T-cell (primary cell): ENCODE results near the gene FBXL4. TPM values are rescaled to one million over a fixed set of nuclear protein-coding genes. Genes with fewer than 3 reads are reported as not detected.
A peak's percentile ranks its signal among the peaks of the same experiment; 100 is the strongest.

ENCODE experiments used
- ATAC-seq, 4 experiments: fragments of 200-7000 bp in 3 of 4; fragments of 150-1000 bp in 1 of 4; cut with Tn5 transposase; replicated peaks in 1 of 4; 1 replicate in 3 of 4; 2 replicates in 1 of 4; pipeline ENCODE4 v1.10.0; 2021; ENCODE audit warnings: moderate library complexity in 3 of 4, mild to moderate bottlenecking in 2 of 4, moderate number of reproducible peaks in 1 of 4
- CTCF ChIA-PET, 2 donors: fragments of 300-600 bp; sonication (Branson Sonifier 250); formaldehyde crosslinking; loops; one replicate each; lab custom pipeline; 2022; ENCODE audit warnings: antibody characterized with exemption in 2 of 2; lab: Charles Lee
- POLR2A ChIA-PET, 2 donors: fragments of 300-600 bp; sonication (Branson Sonifier 250); formaldehyde crosslinking; loops; one replicate each; lab custom pipeline; 2022; ENCODE audit warnings: antibody characterized with exemption in 2 of 2; lab: Charles Lee
- DNase-seq, 35 experiments: peaks; one replicate each; pipeline versions ENCODE4 v3.0.0 to v3.0.0-alpha.2; 2013 to 2023
- H3K27ac ChIP-seq: one replicate; pipeline ENCODE4 v1.5.1; 2013; ENCODE audit warnings: low read length
- H3K27me3 ChIP-seq, 2 experiments: replicated peaks in 1 of 2; 1 replicate in 1 of 2; 2 replicates in 1 of 2; pipeline versions ENCODE4 v1.6.1 to v1.7.0; 2013; ENCODE audit warnings: low read length in 1 of 2, mixed read lengths in 1 of 2; ENCODE audit not compliant: control insufficient read depth in 2 of 2, insufficient read depth in 2 of 2; ENCODE audit errors: extremely low read depth in 1 of 2
- H3K36me3 ChIP-seq, 2 donors: 1 replicate in 1 of 2; 2 replicates in 1 of 2; pipeline versions ENCODE4 v1.6.1 to v1.7.0; 2013; ENCODE audit warnings: low read length in 1 of 2; ENCODE audit not compliant: control insufficient read depth in 2 of 2, insufficient read depth in 1 of 2; ENCODE audit errors: extremely low read depth in 1 of 2
- H3K4me1 ChIP-seq, 2 experiments: 1 replicate in 1 of 2; 2 replicates in 1 of 2; pipeline versions ENCODE4 v1.6.1 to v1.7.0; 2013; ENCODE audit warnings: low read length in 2 of 2, mixed read lengths in 1 of 2; ENCODE audit not compliant: insufficient read depth in 2 of 2, control insufficient read depth in 1 of 2; ENCODE audit errors: extremely low read depth in 1 of 2
- H3K4me3 ChIP-seq, 2 donors: 1 replicate in 1 of 2; 2 replicates in 1 of 2; pipeline versions ENCODE4 v1.5.1 to v1.7.0; 2013; ENCODE audit warnings: mild to moderate bottlenecking in 2 of 2, low read length in 1 of 2, moderate library complexity in 1 of 2; ENCODE audit not compliant: control insufficient read depth in 1 of 2; ENCODE audit errors: extremely low read depth in 1 of 2
- H3K9me3 ChIP-seq: 2 replicates; pipeline ENCODE4 v1.7.0; 2013
- H3K27ac Mint-ChIP-seq, 2 donors: one replicate each; pipeline ENCODE4 v1.8.0; 2020 to 2021; ENCODE audit warnings: mild to moderate bottlenecking in 2 of 2, mixed read lengths in 2 of 2
- H3K27me3 Mint-ChIP-seq, 2 donors: one replicate each; pipeline ENCODE4 v1.8.0; 2021 to 2022; ENCODE audit warnings: mixed read lengths in 2 of 2
- H3K36me3 Mint-ChIP-seq: one replicate; pipeline ENCODE4 v1.8.0; 2021; ENCODE audit warnings: mixed read lengths
- H3K4me1 Mint-ChIP-seq, 3 donors: one replicate each; pipeline ENCODE4 v1.8.0; 2020 to 2022; ENCODE audit warnings: mixed read lengths in 3 of 3, mild to moderate bottlenecking in 1 of 3
- H3K4me3 Mint-ChIP-seq, 3 donors: one replicate each; pipeline ENCODE4 v1.8.0; 2020 to 2022; ENCODE audit warnings: mild to moderate bottlenecking in 3 of 3, mixed read lengths in 3 of 3, moderate library complexity in 3 of 3
- H3K9me3 Mint-ChIP-seq, 3 donors: one replicate each; pipeline ENCODE4 v1.8.0; 2020 to 2022; ENCODE audit warnings: mixed read lengths in 3 of 3
- WGBS: methylation state at CpG from one replicate; pipeline ENCODE4 v1.1.5; 2013; ENCODE audit warnings: missing lambda C conversion rate; ENCODE audit not compliant: insufficient coverage; 5-methylcytosine and 5-hydroxymethylcytosine counted together
- total RNA-seq, 35 experiments: library from RNA in 6 of 35; stranded (reverse) in 6 of 35; fragments of 120-200 nt in 1 of 35; gene quantifications; one replicate each; pipeline versions ENCODE4 v1.2.1 to v1.2.4 and lab custom pipeline; 2013 to 2026

FBXL4 gene
- total RNA-seq (10 to 100 TPM; 13.4 to 19.5 (median 15.9) TPM), total RNA-seq (lab: John Stamatoyannopoulos, UW) (15.2 to 80.2 (median 38.2) reads per million in 29 experiments)
- 21.0 TPM for total RNA-seq (2013)

DNA sequence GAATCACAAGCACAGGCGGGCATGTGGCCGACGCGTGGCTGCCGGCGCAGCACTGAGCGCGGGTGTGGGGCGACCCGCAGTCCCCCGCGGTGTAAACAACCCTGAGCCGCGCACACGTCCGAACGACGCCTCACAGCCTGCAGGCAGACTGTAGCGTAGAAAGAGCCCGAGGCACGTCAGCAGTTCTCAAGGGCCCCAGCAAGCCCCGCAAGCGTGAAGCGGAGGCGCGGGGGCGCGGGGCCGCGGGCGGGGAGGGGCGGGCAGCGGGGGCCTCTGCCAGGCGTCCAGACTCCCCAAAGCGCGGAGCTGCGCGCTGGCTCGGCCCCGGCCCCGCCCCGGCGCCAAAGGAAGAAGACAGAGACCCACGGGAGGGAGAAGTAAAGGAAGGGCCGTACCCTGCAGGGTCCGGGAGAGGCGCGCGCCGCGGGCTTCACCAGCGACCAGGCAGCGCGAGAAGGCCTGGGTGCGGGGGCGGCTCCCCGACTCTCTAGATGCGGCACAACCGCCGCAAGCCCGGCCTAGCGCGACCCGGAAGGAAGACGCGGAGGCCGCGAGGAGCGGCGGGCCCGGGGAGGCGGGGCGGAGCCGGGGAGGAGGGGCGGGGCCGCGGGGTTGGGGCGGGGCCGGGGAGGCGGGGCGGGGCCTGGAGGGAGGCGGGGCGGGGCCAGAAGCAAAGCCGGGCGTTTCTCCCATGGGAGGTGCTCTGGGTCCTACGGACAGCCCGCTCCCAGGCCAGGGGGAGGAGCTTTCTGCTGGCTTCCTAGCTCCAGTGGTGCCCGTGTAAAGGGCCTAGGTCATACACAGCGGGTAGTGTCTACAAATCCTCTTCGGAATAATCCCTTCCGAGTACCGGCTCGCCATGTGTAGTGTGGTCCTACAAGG lies at the start of gene FBXL4:
FBXL4 (minus strand) TSS at position 536 of the 882 bp plus-strand sequence. CDS start 20,958 bp downstream, outside the sequence.
- H3K27ac ChIP-seq = peak within 1 kb of the TSS; percentile 45
- no peaks in the 10 kb centered on the region for H3K36me3 ChIP-seq
- Mint-ChIP-seq H3K9me3 (peaks cover 0 to 3% (median 2%) of the 10 kb centered on the region in 3 donors), H3K27ac (peak within 1 kb of the TSS; percentile 83 to 88), H3K4me3 (peak within 1 kb of the TSS; percentile 91 to 99 (median 94)), H3K27me3 (peaks cover 0 to 3% of the 10 kb centered on the region in 2 donors), H3K36me3 (peaks cover 11% of the 10 kb centered on the region), H3K4me1 (peaks cover 38 to 40% (median 39%) of the 10 kb centered on the region in 3 donors)
- DNase-seq (peak; percentile 46 to 84 (median 70)), ATAC-seq (peak; percentile 84 to 91 (median 86))
- ChIA-PET POLR2A (no interaction called here), CTCF (no interaction called here)
- peaks cover 6 to 11% of the 10 kb centered on the region in 2 experiments for H3K4me1 ChIP-seq
- H3K9me3 ChIP-seq = no peaks in the 10 kb centered on the region
- H3K4me3 ChIP-seq = peak within 1 kb of the TSS; percentile 79 to 88
- WGBS = under 1% methylated on average over 63 of the region's 93 CpGs
- H3K27me3 ChIP-seq = no peaks in the 10 kb centered on the region

DNA sequence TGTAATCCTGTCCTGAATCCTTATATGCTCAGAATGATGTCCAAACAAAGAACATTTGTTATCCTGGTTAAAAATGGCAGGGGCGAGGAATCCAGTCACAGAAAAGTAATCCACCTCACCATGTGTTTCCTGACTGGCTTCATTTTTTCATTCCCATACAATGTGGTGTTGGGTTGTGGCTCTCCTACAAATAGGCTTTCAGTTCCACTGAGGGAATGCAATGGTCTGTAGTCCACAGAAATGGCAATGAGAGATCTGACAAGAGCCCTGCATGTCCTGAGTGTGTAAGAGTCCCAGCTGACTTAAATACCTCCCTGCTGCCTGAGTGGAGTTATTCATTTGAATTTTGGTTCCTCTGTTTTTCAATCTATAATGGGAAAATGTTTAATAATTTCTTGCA lies 47.4 kb upstream of the FBXL4 start:
- no peaks in the 10 kb centered on the region for H3K36me3 ChIP-seq
- no peak overlapping the region for H3K27ac ChIP-seq
- H3K4me3 Mint-ChIP-seq = no peak overlapping the region
- no peaks in the 10 kb centered on the region for H3K36me3 Mint-ChIP-seq
- H3K4me3 ChIP-seq = no peak overlapping the region
- no peaks in the 10 kb centered on the region for H3K27me3 ChIP-seq
- ChIA-PET POLR2A (no interaction called here), CTCF (no interaction called here)
- WGBS = no CpG with 5 or more reads among the region's 1 CpG
- DNase-seq (no peak), ATAC-seq (no peak)
- no peaks in the 10 kb centered on the region for H3K4me1 Mint-ChIP-seq
- no peak overlapping the region for H3K27ac Mint-ChIP-seq
- no peaks in the 10 kb centered on the region for H3K4me1 ChIP-seq
- H3K9me3 ChIP-seq = no peaks in the 10 kb centered on the region
- peaks cover 22 to 33% of the 10 kb centered on the region in 2 donors for H3K27me3 Mint-ChIP-seq
- no peaks in the 10 kb centered on the region for H3K9me3 Mint-ChIP-seq

DNA sequence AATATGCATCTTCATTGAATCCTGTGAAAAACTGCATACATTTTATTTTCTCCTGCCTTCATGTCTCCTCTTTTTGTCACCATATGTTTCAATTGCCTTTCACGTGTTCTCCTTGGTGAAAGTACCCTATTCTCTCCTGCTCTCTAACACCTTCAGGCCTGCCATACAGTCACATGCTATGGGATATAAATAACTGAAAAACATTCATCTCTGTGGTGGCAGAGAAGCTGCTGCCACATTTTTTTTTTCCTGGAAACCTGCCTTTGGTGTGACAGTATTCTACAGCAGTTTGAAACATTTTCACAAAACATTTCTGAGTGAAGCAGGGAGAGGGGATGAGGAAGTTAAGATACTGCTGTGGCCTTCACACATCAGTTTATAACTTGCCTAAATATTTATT lies 44.8 kb upstream of the FBXL4 start:
- DNase-seq (no peak), ATAC-seq (no peak)
- ChIA-PET CTCF (no interaction called here), POLR2A (no interaction called here)
- H3K36me3 Mint-ChIP-seq = no peaks in the 10 kb centered on the region
- H3K27me3 Mint-ChIP-seq = peaks cover 20 to 43% of the 10 kb centered on the region in 2 donors
- Histone ChIP-seq H3K9me3 (no peaks in the 10 kb centered on the region), H3K27me3 (no peaks in the 10 kb centered on the region), H3K4me1 (no peaks in the 10 kb centered on the region), H3K4me3 (no peak overlapping the region), H3K27ac (no peak overlapping the region), H3K36me3 (no peaks in the 10 kb centered on the region)
- no peak overlapping the region for H3K27ac Mint-ChIP-seq
- no CpG with 5 or more reads among the region's 1 CpG for WGBS
- H3K4me3 Mint-ChIP-seq = no peak overlapping the region
- H3K9me3 Mint-ChIP-seq = no peaks in the 10 kb centered on the region
- H3K4me1 Mint-ChIP-seq = no peaks in the 10 kb centered on the region

DNA sequence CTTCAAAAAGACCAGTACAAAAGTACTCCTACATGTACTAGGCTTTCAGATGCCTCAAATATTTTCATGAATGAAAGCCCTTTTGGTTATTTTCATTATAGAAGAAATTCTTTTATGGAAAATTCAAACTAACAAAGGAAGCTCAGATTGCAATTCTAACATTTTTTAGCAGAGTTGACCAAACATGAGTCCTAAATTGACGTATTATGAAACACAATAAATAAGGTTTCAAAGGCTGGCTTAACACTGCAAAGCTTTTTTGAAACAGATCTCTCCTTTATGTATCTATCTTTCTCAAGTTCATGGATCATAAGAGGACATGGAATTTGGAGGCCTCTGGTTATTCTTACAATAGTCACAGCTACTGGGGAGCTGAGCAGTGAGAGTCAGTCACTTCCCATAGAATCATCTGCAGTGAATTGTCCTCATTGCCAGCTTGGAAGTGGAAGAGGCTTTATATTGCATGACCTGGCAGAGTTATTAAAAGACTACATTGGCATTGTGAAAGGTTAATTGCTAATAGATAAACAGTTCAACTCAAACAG lies 38.4 kb upstream of the FBXL4 start:
- H3K9me3 Mint-ChIP-seq = no peaks in the 10 kb centered on the region
- no CpG with 5 or more reads among the region's 1 CpG for WGBS
- ChIA-PET POLR2A (interaction anchor here in 1 of 2 donors (0.6 kb wide), 1 partner anchor 13 kb away, joined by 5 read pairs; no protein-coding TSS in a partner anchor), CTCF (no interaction called here)
- H3K4me3 ChIP-seq = no peak overlapping the region
- H3K4me1 ChIP-seq = no peaks in the 10 kb centered on the region
- DNase-seq (no peak), ATAC-seq (no peak)
- H3K27me3 ChIP-seq = peaks cover 0 to 2% of the 10 kb centered on the region in 2 experiments
- no peaks in the 10 kb centered on the region for H3K9me3 ChIP-seq
- H3K36me3 ChIP-seq = no peaks in the 10 kb centered on the region
- H3K36me3 Mint-ChIP-seq = no peaks in the 10 kb centered on the region
- H3K27ac ChIP-seq = no peak overlapping the region
- no peak overlapping the region for H3K4me3 Mint-ChIP-seq
- no peak overlapping the region for H3K27ac Mint-ChIP-seq
- H3K4me1 Mint-ChIP-seq = no peaks in the 10 kb centered on the region
- peaks cover 18 to 31% of the 10 kb centered on the region in 2 donors for H3K27me3 Mint-ChIP-seq

GRCh38 chr6:98985391-98985790 lies 37.6 kb upstream of the FBXL4 start:
- no peaks in the 10 kb centered on the region for H3K36me3 Mint-ChIP-seq
- no peaks in the 10 kb centered on the region for H3K4me1 Mint-ChIP-seq
- CTCF ChIA-PET = no interaction called here
- no peaks in the 10 kb centered on the region for H3K36me3 ChIP-seq
- DNase-seq (no peak), ATAC-seq (no peak)
- H3K27ac ChIP-seq = no peak overlapping the region
- no peak overlapping the region for H3K4me3 ChIP-seq
- H3K27me3 ChIP-seq = peaks cover 0 to 2% of the 10 kb centered on the region in 2 experiments
- POLR2A ChIA-PET = no interaction called here
- H3K27ac Mint-ChIP-seq = no peak overlapping the region
- H3K9me3 ChIP-seq = no peaks in the 10 kb centered on the region
- H3K4me1 ChIP-seq = no peaks in the 10 kb centered on the region
- WGBS = no CpG with 5 or more reads among the region's 1 CpG
- H3K27me3 Mint-ChIP-seq = peaks cover 18 to 31% of the 10 kb centered on the region in 2 donors
- H3K4me3 Mint-ChIP-seq = no peak overlapping the region
- H3K9me3 Mint-ChIP-seq = no peaks in the 10 kb centered on the region

DNA sequence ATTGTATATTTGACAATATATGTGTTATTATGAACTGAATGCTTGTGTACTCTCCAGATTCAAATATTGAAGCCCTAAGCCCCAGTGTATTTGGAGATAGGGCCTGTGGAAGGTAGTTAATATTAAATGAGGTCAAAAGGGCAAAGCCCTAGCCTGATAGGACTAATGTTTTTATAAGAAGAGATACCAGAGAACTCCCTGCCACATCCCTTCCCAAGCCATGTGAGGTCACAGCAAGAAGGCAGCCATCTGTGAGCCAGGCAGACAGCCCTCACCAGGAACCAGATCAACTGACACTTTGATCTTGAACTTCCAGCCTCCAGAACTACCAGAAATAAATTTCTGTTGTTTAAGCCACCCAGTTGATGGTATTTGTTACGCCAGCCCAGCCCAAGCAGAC lies 36.4 kb upstream of the FBXL4 start:
- no peaks in the 10 kb centered on the region for H3K36me3 Mint-ChIP-seq
- no peak overlapping the region for H3K4me3 Mint-ChIP-seq
- ChIA-PET POLR2A (no interaction called here), CTCF (interaction anchor here in 1 of 2 donors (0.6 kb wide), 1 partner anchor 45 kb away, joined by 12 read pairs; no protein-coding TSS in a partner anchor)
- no peak overlapping the region for H3K27ac Mint-ChIP-seq
- WGBS = no CpG with 5 or more reads among the region's 1 CpG
- Histone ChIP-seq H3K9me3 (no peaks in the 10 kb centered on the region), H3K27me3 (peaks cover 0 to 2% of the 10 kb centered on the region in 2 experiments), H3K4me3 (no peak overlapping the region), H3K4me1 (no peaks in the 10 kb centered on the region), H3K27ac (no peak overlapping the region), H3K36me3 (no peaks in the 10 kb centered on the region)
- H3K4me1 Mint-ChIP-seq = peaks cover 0 to 1% (median 0%) of the 10 kb centered on the region in 3 donors
- no peaks in the 10 kb centered on the region for H3K9me3 Mint-ChIP-seq
- DNase-seq (no peak), ATAC-seq (no peak)
- H3K27me3 Mint-ChIP-seq = peaks cover 17 to 27% of the 10 kb centered on the region in 2 donors
